ENCODE measurements around the gene VWA5B1.

DNA sequence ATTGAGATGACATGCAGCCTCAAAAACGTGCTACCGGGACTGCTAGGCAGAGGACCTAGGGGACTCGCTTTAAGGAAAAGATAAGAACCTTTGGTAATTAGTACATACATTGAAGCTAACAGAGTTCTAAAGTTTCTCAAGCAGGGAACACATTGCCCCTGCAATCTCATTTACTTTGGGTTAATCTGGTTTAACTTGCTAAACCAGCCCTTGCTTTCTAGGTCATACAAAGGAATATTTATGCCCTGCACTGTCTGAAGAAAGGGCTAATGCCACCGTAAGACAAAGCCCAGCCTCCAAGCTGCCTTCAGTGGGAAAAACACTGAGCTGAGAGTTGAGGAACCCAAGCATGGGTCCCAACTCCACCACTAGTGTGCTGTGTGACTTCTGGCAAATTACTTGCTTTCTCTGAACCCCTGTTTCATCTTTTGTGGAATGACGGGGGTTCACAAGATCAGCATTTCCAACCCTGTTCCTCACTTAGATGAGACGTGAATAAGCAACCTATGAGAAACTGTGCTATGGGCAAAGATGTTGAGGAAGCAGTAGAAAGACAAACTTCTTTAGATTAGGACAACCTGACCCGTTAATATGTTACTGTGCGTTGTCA lies 66.3 kb downstream of the VWA5B1 start:
- TF ChIP-seq, protein P1, sequence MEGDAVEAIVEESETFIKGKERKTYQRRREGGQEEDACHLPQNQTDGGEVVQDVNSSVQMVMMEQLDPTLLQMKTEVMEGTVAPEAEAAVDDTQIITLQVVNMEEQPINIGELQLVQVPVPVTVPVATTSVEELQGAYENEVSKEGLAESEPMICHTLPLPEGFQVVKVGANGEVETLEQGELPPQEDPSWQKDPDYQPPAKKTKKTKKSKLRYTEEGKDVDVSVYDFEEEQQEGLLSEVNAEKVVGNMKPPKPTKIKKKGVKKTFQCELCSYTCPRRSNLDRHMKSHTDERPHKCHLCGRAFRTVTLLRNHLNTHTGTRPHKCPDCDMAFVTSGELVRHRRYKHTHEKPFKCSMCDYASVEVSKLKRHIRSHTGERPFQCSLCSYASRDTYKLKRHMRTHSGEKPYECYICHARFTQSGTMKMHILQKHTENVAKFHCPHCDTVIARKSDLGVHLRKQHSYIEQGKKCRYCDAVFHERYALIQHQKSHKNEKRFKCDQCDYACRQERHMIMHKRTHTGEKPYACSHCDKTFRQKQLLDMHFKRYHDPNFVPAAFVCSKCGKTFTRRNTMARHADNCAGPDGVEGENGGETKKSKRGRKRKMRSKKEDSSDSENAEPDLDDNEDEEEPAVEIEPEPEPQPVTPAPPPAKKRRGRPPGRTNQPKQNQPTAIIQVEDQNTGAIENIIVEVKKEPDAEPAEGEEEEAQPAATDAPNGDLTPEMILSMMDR (conservative IDR thresholded peaks at IDR 0.05; ENCODE audit: low read depth in 2 of 2), result no peak
- TF ChIP-seq EZH2phosphoT487 (IDR thresholded peaks at IDR 0.05; ENCODE audit: unreplicated experiment), result no peak
- TF ChIP-seq POLR2AphosphoS5 (IDR thresholded peaks at IDR 0.05; ENCODE audit: low read depth), result no peak
- TF ChIP-seq EZH2 (IDR thresholded peaks at IDR 0.05; ENCODE audit: low read depth, unreplicated experiment), result no peak
- no peak for TF ChIP-seq NANOG (IDR thresholded peaks at IDR 0.05; ENCODE audit: borderline replicate concordance)
- TF ChIP-seq, protein P2, sequence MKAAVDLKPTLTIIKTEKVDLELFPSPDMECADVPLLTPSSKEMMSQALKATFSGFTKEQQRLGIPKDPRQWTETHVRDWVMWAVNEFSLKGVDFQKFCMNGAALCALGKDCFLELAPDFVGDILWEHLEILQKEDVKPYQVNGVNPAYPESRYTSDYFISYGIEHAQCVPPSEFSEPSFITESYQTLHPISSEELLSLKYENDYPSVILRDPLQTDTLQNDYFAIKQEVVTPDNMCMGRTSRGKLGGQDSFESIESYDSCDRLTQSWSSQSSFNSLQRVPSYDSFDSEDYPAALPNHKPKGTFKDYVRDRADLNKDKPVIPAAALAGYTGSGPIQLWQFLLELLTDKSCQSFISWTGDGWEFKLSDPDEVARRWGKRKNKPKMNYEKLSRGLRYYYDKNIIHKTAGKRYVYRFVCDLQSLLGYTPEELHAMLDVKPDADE (IDR thresholded peaks at IDR 0.05), result no peak
- no peak for TF ChIP-seq CREB1 (CRISPR knock-in tag; IDR thresholded peaks at IDR 0.05; ENCODE audit: low read depth)
- TF ChIP-seq JUNB (IDR thresholded peaks at IDR 0.05; ENCODE audit: unreplicated experiment), result no peak
- TF ChIP-seq, protein P3, sequence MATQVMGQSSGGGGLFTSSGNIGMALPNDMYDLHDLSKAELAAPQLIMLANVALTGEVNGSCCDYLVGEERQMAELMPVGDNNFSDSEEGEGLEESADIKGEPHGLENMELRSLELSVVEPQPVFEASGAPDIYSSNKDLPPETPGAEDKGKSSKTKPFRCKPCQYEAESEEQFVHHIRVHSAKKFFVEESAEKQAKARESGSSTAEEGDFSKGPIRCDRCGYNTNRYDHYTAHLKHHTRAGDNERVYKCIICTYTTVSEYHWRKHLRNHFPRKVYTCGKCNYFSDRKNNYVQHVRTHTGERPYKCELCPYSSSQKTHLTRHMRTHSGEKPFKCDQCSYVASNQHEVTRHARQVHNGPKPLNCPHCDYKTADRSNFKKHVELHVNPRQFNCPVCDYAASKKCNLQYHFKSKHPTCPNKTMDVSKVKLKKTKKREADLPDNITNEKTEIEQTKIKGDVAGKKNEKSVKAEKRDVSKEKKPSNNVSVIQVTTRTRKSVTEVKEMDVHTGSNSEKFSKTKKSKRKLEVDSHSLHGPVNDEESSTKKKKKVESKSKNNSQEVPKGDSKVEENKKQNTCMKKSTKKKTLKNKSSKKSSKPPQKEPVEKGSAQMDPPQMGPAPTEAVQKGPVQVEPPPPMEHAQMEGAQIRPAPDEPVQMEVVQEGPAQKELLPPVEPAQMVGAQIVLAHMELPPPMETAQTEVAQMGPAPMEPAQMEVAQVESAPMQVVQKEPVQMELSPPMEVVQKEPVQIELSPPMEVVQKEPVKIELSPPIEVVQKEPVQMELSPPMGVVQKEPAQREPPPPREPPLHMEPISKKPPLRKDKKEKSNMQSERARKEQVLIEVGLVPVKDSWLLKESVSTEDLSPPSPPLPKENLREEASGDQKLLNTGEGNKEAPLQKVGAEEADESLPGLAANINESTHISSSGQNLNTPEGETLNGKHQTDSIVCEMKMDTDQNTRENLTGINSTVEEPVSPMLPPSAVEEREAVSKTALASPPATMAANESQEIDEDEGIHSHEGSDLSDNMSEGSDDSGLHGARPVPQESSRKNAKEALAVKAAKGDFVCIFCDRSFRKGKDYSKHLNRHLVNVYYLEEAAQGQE (IDR thresholded peaks at IDR 0.05; ENCODE audit: unreplicated experiment), result no peak

All from GM23338 (cell line).